Measurements from ENCODE around the gene GADD45G. TPM values are rescaled to one million over a fixed set of nuclear protein-coding genes. Genes with fewer than 3 reads are reported as not detected.

GADD45G gene
- total RNA-seq, 1 donor from 2014 or later, result 24.1 TPM

GRCh38 chr9:89608641-89609335 lies 4.0 kb downstream of the GADD45G start:
- DNase-seq (ENCODE audit: low read depth), result peak; percentile 80

GRCh38 chr9:89609426-89610006 lies 4.7 kb downstream of the GADD45G start:
- peak; percentile 43 for DNase-seq (ENCODE audit: low read depth)

GRCh38 chr9:89610391-89610925 lies 5.6 kb downstream of the GADD45G start:
- DNase-seq (ENCODE audit: low read depth), result no peak

- no peak for DNase-seq (ENCODE audit: low read depth)
Measured at GRCh38 chr9:89611425-89611824, 6.6 kb downstream of the GADD45G start.

GRCh38 chr9:89612566-89613278 lies 7.9 kb downstream of the GADD45G start:
- DNase-seq (ENCODE audit: low read depth), result no peak

- DNase-seq (ENCODE audit: low read depth), result peak; percentile 52
Measured at GRCh38 chr9:89613912-89614892, 9.4 kb downstream of the GADD45G start.

GRCh38 chr9:89615661-89616060 lies 10.8 kb downstream of the GADD45G start:
- no peak for DNase-seq (ENCODE audit: low read depth)

- DNase-seq (ENCODE audit: low read depth), result no peak
Measured at GRCh38 chr9:89616411-89616810, 11.6 kb downstream of the GADD45G start.

GRCh38 chr9:89617978-89618377 lies 13.2 kb downstream of the GADD45G start:
- no peak for DNase-seq (ENCODE audit: low read depth)

GRCh38 chr9:89619019-89619418 lies 14.2 kb downstream of the GADD45G start:
- no peak for DNase-seq (ENCODE audit: low read depth)

- DNase-seq (ENCODE audit: low read depth), result no peak
Measured at GRCh38 chr9:89619424-89620138, 14.8 kb downstream of the GADD45G start.

GRCh38 chr9:89621031-89621430 lies 16.2 kb downstream of the GADD45G start:
- no peak for DNase-seq (ENCODE audit: low read depth)

- no peak for DNase-seq (ENCODE audit: low read depth)
Measured at GRCh38 chr9:89621676-89622075, 16.9 kb downstream of the GADD45G start.

GRCh38 chr9:89622933-89623861 lies 18.4 kb downstream of the GADD45G start:
- no peak for DNase-seq (ENCODE audit: low read depth)

- no peak for DNase-seq (ENCODE audit: low read depth)
Measured at GRCh38 chr9:89623925-89624420, 19.2 kb downstream of the GADD45G start.

GRCh38 chr9:89625721-89626687 lies 21.2 kb downstream of the GADD45G start:
- no peak for DNase-seq (ENCODE audit: low read depth)

- DNase-seq (ENCODE audit: low read depth), result no peak
Measured at GRCh38 chr9:89626741-89627265, 22.0 kb downstream of the GADD45G start.

- DNase-seq (ENCODE audit: low read depth), result no peak
Measured at GRCh38 chr9:89628601-89629000, 23.8 kb downstream of the GADD45G start.
